Stomach (tissue), 9 donors: ENCODE data around the gene NOS3. TPM values are rescaled to one million over a fixed set of nuclear protein-coding genes. Genes with fewer than 3 reads are reported as not detected.

Experiments used
- DNase-seq, 2 donors: peaks; one replicate each; pipeline versions ENCODE4 v3.0.0 to v3.0.0-alpha.2; 2013 to 2019
- H3K27ac ChIP-seq, 5 donors: fragments of 200-600 bp in 4 of 5; sonication (generic) in 4 of 5; one replicate each; pipeline ENCODE4 v1.5.1; 2013 to 2019; ENCODE audit warnings: mild to moderate bottlenecking in 1 of 5, moderate library complexity in 1 of 5
- H3K27me3 ChIP-seq, 3 donors: fragments of 200-600 bp; sonication (generic); one replicate each; pipeline ENCODE4 v1.5.1; 2017 to 2019; ENCODE audit warnings: mixed run types in 1 of 3
- H3K36me3 ChIP-seq, 4 donors: fragments of 200-600 bp; sonication (generic); 1 replicate in 3 of 4; 2 replicates in 1 of 4; pipeline ENCODE4 v1.5.1; 2016 to 2019
- H3K4me1 ChIP-seq, 4 donors: fragments of 200-600 bp; sonication (generic); one replicate each; pipeline ENCODE4 v1.5.1; 2016 to 2019
- H3K4me3 ChIP-seq, 4 donors: fragments of 200-600 bp; sonication (generic) in 3 of 4; one replicate each; pipeline ENCODE4 v1.5.1; 2016 to 2019; ENCODE audit warnings: mild to moderate bottlenecking in 1 of 4
- H3K9me3 ChIP-seq, 4 donors: fragments of 200-600 bp; sonication (generic); one replicate each; pipeline ENCODE4 v1.5.1; 2016 to 2019
- CTCF ChIP-seq, 7 experiments: fragments of 450-650 bp in 4 of 7; fragments of 200-600 bp in 3 of 7; sonication (generic) in 3 of 7; IDR thresholded peaks; one replicate each; pipeline ENCODE4 v1.5.1; 2016 to 2019; ENCODE audit warnings: antibody characterized with exemption in 7 of 7, control low read depth in 2 of 7, mild to moderate bottlenecking in 1 of 7
- EP300 ChIP-seq: sonication (generic); formaldehyde crosslinking; IDR thresholded peaks from one replicate; pipeline ENCODE4 v1.6.1; 2017; ENCODE audit warnings: antibody characterized with exemption
- POLR2A ChIP-seq, 4 donors: fragments of 450-650 bp; IDR thresholded peaks; one replicate each; pipeline ENCODE4 v1.6.1; 2016; ENCODE audit warnings: antibody characterized with exemption in 4 of 4, control low read depth in 2 of 4, mild to moderate bottlenecking in 1 of 4, moderate library complexity in 1 of 4
- POLR2AphosphoS5 ChIP-seq, 3 donors: sonication (generic); formaldehyde crosslinking; IDR thresholded peaks; one replicate each; pipeline ENCODE4 v1.6.1; 2016; ENCODE audit warnings: antibody characterized with exemption in 3 of 3
- WGBS, 5 donors: extraction: QIAGEN DNeasy Blood & Tissue Kit in 3 of 5; methylation state at CpG; one replicate each; pipeline versions ENCODE4 v1.1.5 to v1.1.7; 2013 to 2018; 5-methylcytosine and 5-hydroxymethylcytosine counted together
- intact Hi-C: fragments of 100-400 bp; cut with DNase I; formaldehyde crosslinking; loops from one replicate; pipeline ENCODE4 v1.15.1; 2023; ENCODE audit warnings: low total_unique reads
- polyA plus RNA-seq, 3 donors: library from polyadenylated mRNA; stranded (reverse); fragments of 200-250 nt; gene quantifications; one replicate each; pipeline ENCODE4 v1.2.3, GENCODE V29; 2013
- total RNA-seq, 5 donors: library from RNA; depleted of rRNA; stranded (reverse); fragments of >200 nt; gene quantifications; one replicate each; pipeline versions ENCODE4 v1.1.0 to v1.2.3, GENCODE V29; 2014 to 2016
- donor health status: healthy with polysubstance abuse.
- donor health status: Bipolar disorder and iron deficiency.
- donor health status: healthy.

The NOS3 gene
- total and polyA plus RNA-seq, 8 donors, result 2.5 to 45.1 (median 7.5) TPM

GRCh38 chr7:150968056-150968733 lies 22.6 kb upstream of the NOS3 start:
- DNase-seq, result no peak
- H3K36me3 ChIP-seq, result no peaks in the 10 kb centered on the region
- intact Hi-C loops, result no loop called here
- H3K4me3 ChIP-seq, result no peak overlapping the region
- TF ChIP-seq POLR2A (IDR thresholded peaks at IDR 0.05) (no peak), CTCF (IDR thresholded peaks at IDR 0.05) (no peak), EP300 (no peak), POLR2AphosphoS5 (IDR thresholded peaks at IDR 0.05) (no peak)
- peaks cover 0 to 95% (median 59%) of the 10 kb centered on the region in 4 donors for H3K4me1 ChIP-seq
- H3K27me3 ChIP-seq, result peaks cover 0 to 59% (median 17%) of the 10 kb centered on the region in 3 donors
- H3K9me3 ChIP-seq, result no peaks in the 10 kb centered on the region
- H3K27ac ChIP-seq, result no peak overlapping the region
- WGBS, 5 donors, result 80 to 88% (median 87%) methylated on average over 15 of the region's 15 CpGs

- Histone ChIP-seq H3K27me3 (peaks cover 0 to 65% (median 11%) of the 10 kb centered on the region in 3 donors), H3K27ac (peak overlapping the region in 2 of 5 donors; percentile 38 to 87), H3K9me3 (no peaks in the 10 kb centered on the region), H3K4me1 (peaks cover 1 to 95% (median 58%) of the 10 kb centered on the region in 4 donors), H3K4me3 (no peak overlapping the region), H3K36me3 (no peaks in the 10 kb centered on the region)
- TF ChIP-seq POLR2A (IDR thresholded peaks at IDR 0.05) (no peak), POLR2AphosphoS5 (IDR thresholded peaks at IDR 0.05) (no peak), CTCF (IDR thresholded peaks at IDR 0.05) (no peak), EP300 (no peak)
- intact Hi-C loops, result no loop called here
- no peak for DNase-seq
- 43 to 57% (median 50%) methylated on average over 12 to 16 of the region's 16 CpGs for WGBS, 5 donors
Observed at GRCh38 chr7:150968734-150969372, 22.0 kb upstream of the NOS3 start.

DNA sequence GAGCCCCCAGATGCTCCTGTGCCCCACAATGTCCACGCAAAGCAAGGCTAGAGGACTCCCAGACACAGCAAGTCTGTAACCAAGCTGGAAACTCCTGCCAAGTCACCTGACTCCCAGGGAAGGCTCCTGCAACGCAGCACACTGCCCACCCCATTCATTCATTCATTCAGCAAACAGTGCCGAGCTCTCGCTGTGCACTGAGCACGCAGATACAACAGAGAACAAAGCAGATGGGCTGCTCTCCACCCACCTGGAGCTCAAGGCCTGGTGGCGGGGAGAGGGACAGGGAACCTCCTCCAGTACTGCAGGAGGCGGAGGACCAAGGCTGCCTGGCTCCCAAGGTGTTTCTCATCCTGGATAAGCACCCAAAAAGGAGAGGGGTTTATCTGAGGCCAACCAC lies 21.3 kb upstream of the NOS3 start:
- Histone ChIP-seq H3K27ac (peak overlapping the region in 2 of 5 donors; percentile 38 to 87), H3K9me3 (no peaks in the 10 kb centered on the region), H3K36me3 (no peaks in the 10 kb centered on the region), H3K27me3 (peaks cover 0 to 70% (median 14%) of the 10 kb centered on the region in 3 donors), H3K4me3 (no peak overlapping the region), H3K4me1 (peaks cover 7 to 95% (median 61%) of the 10 kb centered on the region in 4 donors)
- intact Hi-C loops, result no loop called here
- no peak for DNase-seq
- WGBS, 5 donors, result 34 to 55% (median 48%) methylated on average over 5 to 7 of the region's 7 CpGs
- no peak for TF ChIP-seq CTCF (IDR thresholded peaks at IDR 0.05)
- TF ChIP-seq POLR2AphosphoS5 (IDR thresholded peaks at IDR 0.05), result no peak
- no peak for TF ChIP-seq POLR2A (IDR thresholded peaks at IDR 0.05)
- no peak for TF ChIP-seq EP300

- DNase-seq, result no peak
- H3K4me3 ChIP-seq, result no peak overlapping the region
Observed at GRCh38 chr7:150970424-150970823, 20.4 kb upstream of the NOS3 start.

More at GRCh38 chr7:150970424-150970823, 20.4 kb upstream of the NOS3 start:
- Histone ChIP-seq H3K36me3 (no peaks in the 10 kb centered on the region), H3K27me3 (peaks cover 0 to 72% (median 24%) of the 10 kb centered on the region in 3 donors), H3K4me1 (peaks cover 17 to 95% (median 64%) of the 10 kb centered on the region in 4 donors), H3K27ac (peak overlapping the region in 3 of 5 donors; percentile 26 to 87 (median 78)), H3K9me3 (no peaks in the 10 kb centered on the region)
- WGBS, 5 donors, result 52 to 71% (median 67%) methylated on average over 7 to 11 of the region's 11 CpGs
- TF ChIP-seq POLR2A (IDR thresholded peaks at IDR 0.05), result no peak
- no peak for TF ChIP-seq CTCF (IDR thresholded peaks at IDR 0.05)
- no peak for TF ChIP-seq EP300
- TF ChIP-seq POLR2AphosphoS5 (IDR thresholded peaks at IDR 0.05), result no peak
- intact Hi-C loops, result no loop called here
